Subcutaneous adipose tissue (tissue), 4 donors: ENCODE data around the gene RELT. TPM values are rescaled to one million over a fixed set of nuclear protein-coding genes. Genes with fewer than 3 reads are reported as not detected.

Source experiments
- CTCF ChIP-seq: fragments of 450-650 bp; IDR thresholded peaks from one replicate; pipeline ENCODE4 v1.5.1; 2016; ENCODE audit warnings: low read depth, mild to moderate bottlenecking, control low read depth, antibody characterized with exemption, moderate library complexity
- total RNA-seq, 4 donors: library from RNA; depleted of rRNA; stranded (reverse); fragments of >200 nt; gene quantifications; one replicate each; pipeline ENCODE4 v1.1.0, GENCODE V29; 2016

RELT gene
- total RNA-seq, 4 donors from 2014 or later, result 3.1 to 5.1 (median 4.0) TPM

DNA sequence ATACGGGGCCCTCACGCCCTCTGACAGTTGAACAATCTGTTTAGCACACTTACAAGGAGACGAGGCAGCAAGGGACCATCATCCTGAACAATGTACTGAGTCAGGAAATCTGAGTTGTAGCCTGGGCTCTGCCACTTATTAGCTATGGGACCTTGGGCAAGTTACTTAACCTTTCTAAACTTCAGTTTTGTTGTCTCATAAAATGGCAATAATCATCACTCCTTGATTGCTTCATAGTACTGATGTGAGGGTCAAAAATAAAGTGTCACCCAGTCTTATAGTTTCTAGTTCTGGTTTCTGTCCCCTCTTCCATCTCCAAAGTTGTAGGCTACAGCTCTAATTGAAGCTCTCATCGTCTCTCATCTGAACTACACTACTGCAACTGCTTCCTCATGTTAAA, 46.7 kb downstream of the RELT start:
- TF ChIP-seq CTCF, result no peak

GRCh38 chr11:73423506-73423905, 47.3 kb downstream of the RELT start:
- no peak for TF ChIP-seq CTCF

- no peak for TF ChIP-seq CTCF
Observed at GRCh38 chr11:73425108-73425507, 48.9 kb downstream of the RELT start.

- TF ChIP-seq CTCF, result no peak
Observed at GRCh38 chr11:73426219-73426850, 50.1 kb downstream of the RELT start.

GRCh38 chr11:73428227-73428626, 52.0 kb downstream of the RELT start:
- TF ChIP-seq CTCF, result no peak

DNA sequence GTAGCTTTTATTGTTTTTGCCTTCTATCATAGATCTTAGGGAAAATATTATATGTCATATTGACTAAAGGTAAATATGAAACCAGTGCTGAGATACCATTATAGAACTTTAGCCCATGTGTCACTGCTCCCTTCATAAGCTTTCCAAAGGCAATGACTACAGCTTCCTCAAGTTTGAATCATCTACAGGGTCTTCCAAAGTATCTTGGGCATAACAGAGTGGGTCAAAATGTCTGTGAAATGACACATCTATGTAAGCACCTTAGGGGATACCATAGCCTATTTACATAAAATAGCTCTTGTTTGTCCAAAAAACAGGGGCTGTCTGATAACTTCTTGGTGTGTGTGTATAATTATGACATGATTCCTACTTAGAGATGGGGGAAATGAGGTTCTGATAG, 52.5 kb downstream of the RELT start:
- no peak for TF ChIP-seq CTCF

DNA sequence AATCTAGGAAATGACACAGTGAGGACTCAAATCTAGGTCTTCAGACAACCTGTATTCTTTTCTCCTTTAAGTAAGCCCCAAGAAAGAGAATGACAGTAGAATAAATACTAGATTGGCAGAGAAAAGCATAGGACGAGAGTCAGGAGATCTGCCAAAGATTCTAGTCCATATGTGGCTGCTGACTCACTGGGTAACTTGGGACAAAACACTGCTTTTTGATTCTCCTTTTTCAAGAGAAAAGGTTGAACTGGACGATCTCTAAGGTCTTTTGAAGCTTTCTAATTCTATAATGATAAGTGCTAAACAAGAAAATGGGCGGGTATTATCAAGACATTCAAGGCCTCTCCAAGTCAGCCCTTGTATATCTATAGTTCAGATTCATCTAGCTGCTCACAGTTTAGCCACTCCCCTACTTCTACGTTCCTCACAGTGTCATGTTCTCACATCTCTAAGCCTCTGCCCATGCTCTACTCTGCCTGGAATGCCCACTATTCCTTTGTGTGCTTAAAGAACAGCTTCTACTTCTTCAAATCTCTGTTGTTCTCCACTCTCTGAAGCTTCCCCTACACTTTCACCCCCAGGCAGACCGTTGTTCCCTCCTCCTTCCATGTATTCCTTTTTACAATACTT, 53.0 kb downstream of the RELT start:
- no peak for TF ChIP-seq CTCF
